ENCODE data around the gene CDK14. TPM values are rescaled to one million over a fixed set of nuclear protein-coding genes. Genes with fewer than 3 reads are reported as not detected.

CDK14 gene
- total and polyA plus RNA-seq, 4 donors, result 60.9 to 126 (median 82.9) TPM

GRCh38 chr7:91080351-91080750, 484.2 kb downstream of the CDK14 start:
- DNase-seq (ENCODE audit: low read depth in 4 of 6, low spot score in 6 of 6), result no peak
- H3K27me3 ChIP-seq (ENCODE audit: control insufficient read depth, insufficient read depth, low read length), result no peaks in the 10 kb centered on the region
- H3K4me1 ChIP-seq (ENCODE audit: control insufficient read depth, insufficient read depth, low read length), result peaks cover 5% of the 10 kb centered on the region
- 60% methylated on average over 1 of the region's 3 CpGs for WGBS (ENCODE audit: insufficient coverage)
- H3K4me3 ChIP-seq (ENCODE audit: low read depth, low read length), result no peak overlapping the region
- no peaks in the 10 kb centered on the region for H3K36me3 ChIP-seq (ENCODE audit: control insufficient read depth, insufficient read depth, low read length)
- H3K9me3 ChIP-seq (ENCODE audit: control insufficient read depth, insufficient read depth, low read length), result peaks cover 3% of the 10 kb centered on the region
- no peak overlapping the region for H3K27ac ChIP-seq (ENCODE audit: low read depth, low read length)

GRCh38 chr7:91082038-91082437, 485.9 kb downstream of the CDK14 start:
- WGBS (ENCODE audit: insufficient coverage), result 40% methylated on average over 1 of the region's 3 CpGs
- Histone ChIP-seq H3K4me1 (ENCODE audit: control insufficient read depth, insufficient read depth, low read length) (peaks cover 5% of the 10 kb centered on the region), H3K36me3 (ENCODE audit: control insufficient read depth, insufficient read depth, low read length) (no peaks in the 10 kb centered on the region), H3K4me3 (ENCODE audit: low read depth, low read length) (no peak overlapping the region), H3K9me3 (ENCODE audit: control insufficient read depth, insufficient read depth, low read length) (no peaks in the 10 kb centered on the region), H3K27ac (ENCODE audit: low read depth, low read length) (peak overlapping the region; percentile 36), H3K27me3 (ENCODE audit: control insufficient read depth, insufficient read depth, low read length) (no peaks in the 10 kb centered on the region)
- peak in 1 of 6 donors; percentile 35 for DNase-seq (ENCODE audit: low read depth in 4 of 6, low spot score in 6 of 6)

GRCh38 chr7:91082852-91083495, 486.9 kb downstream of the CDK14 start:
- no peaks in the 10 kb centered on the region for H3K36me3 ChIP-seq (ENCODE audit: control insufficient read depth, insufficient read depth, low read length)
- H3K27ac ChIP-seq (ENCODE audit: low read depth, low read length), result no peak overlapping the region
- WGBS (ENCODE audit: insufficient coverage), result no CpG with 5 or more reads among the region's 2 CpGs
- peak in 2 of 6 donors; percentile 60 to 70 for DNase-seq (ENCODE audit: low read depth in 4 of 6, low spot score in 6 of 6)
- H3K4me3 ChIP-seq (ENCODE audit: low read depth, low read length), result no peak overlapping the region
- H3K27me3 ChIP-seq (ENCODE audit: control insufficient read depth, insufficient read depth, low read length), result no peaks in the 10 kb centered on the region
- peaks cover 5% of the 10 kb centered on the region for H3K4me1 ChIP-seq (ENCODE audit: control insufficient read depth, insufficient read depth, low read length)
- no peaks in the 10 kb centered on the region for H3K9me3 ChIP-seq (ENCODE audit: control insufficient read depth, insufficient read depth, low read length)

- Histone ChIP-seq H3K36me3 (ENCODE audit: control insufficient read depth, insufficient read depth, low read length) (no peaks in the 10 kb centered on the region), H3K27me3 (ENCODE audit: control insufficient read depth, insufficient read depth, low read length) (no peaks in the 10 kb centered on the region), H3K27ac (ENCODE audit: low read depth, low read length) (no peak overlapping the region), H3K4me3 (ENCODE audit: low read depth, low read length) (no peak overlapping the region), H3K9me3 (ENCODE audit: control insufficient read depth, insufficient read depth, low read length) (no peaks in the 10 kb centered on the region), H3K4me1 (ENCODE audit: control insufficient read depth, insufficient read depth, low read length) (peaks cover 5% of the 10 kb centered on the region)
- peak in 3 of 6 donors; percentile 17 to 62 (median 60) for DNase-seq (ENCODE audit: low read depth in 4 of 6, low spot score in 6 of 6)
- 67% methylated on average over 2 of the region's 3 CpGs for WGBS (ENCODE audit: insufficient coverage)
These were observed 487.9 kb downstream of the CDK14 start for GRCh38 chr7:91083855-91084644.

GRCh38 chr7:91085175-91085574, 489.1 kb downstream of the CDK14 start:
- Histone ChIP-seq H3K4me1 (ENCODE audit: control insufficient read depth, insufficient read depth, low read length) (peaks cover 5% of the 10 kb centered on the region), H3K9me3 (ENCODE audit: control insufficient read depth, insufficient read depth, low read length) (no peaks in the 10 kb centered on the region), H3K27me3 (ENCODE audit: control insufficient read depth, insufficient read depth, low read length) (no peaks in the 10 kb centered on the region), H3K27ac (ENCODE audit: low read depth, low read length) (no peak overlapping the region), H3K36me3 (ENCODE audit: control insufficient read depth, insufficient read depth, low read length) (no peaks in the 10 kb centered on the region), H3K4me3 (ENCODE audit: low read depth, low read length) (no peak overlapping the region)
- DNase-seq (ENCODE audit: low read depth in 4 of 6, low spot score in 6 of 6), result no peak
- no CpG with 5 or more reads among the region's 4 CpGs for WGBS (ENCODE audit: insufficient coverage)

GRCh38 chr7:91086200-91086599, 490.1 kb downstream of the CDK14 start:
- Histone ChIP-seq H3K27ac (ENCODE audit: low read depth, low read length) (no peak overlapping the region), H3K4me1 (ENCODE audit: control insufficient read depth, insufficient read depth, low read length) (peaks cover 5% of the 10 kb centered on the region), H3K9me3 (ENCODE audit: control insufficient read depth, insufficient read depth, low read length) (no peaks in the 10 kb centered on the region), H3K36me3 (ENCODE audit: control insufficient read depth, insufficient read depth, low read length) (no peaks in the 10 kb centered on the region), H3K4me3 (ENCODE audit: low read depth, low read length) (no peak overlapping the region), H3K27me3 (ENCODE audit: control insufficient read depth, insufficient read depth, low read length) (no peaks in the 10 kb centered on the region)
- no peak for DNase-seq (ENCODE audit: low read depth in 4 of 6, low spot score in 6 of 6)
- no CpG with 5 or more reads among the region's 4 CpGs for WGBS (ENCODE audit: insufficient coverage)

- no peak for DNase-seq (ENCODE audit: low read depth in 4 of 6, low spot score in 6 of 6)
- 0% methylated on average over 1 of the region's 1 CpG for WGBS (ENCODE audit: insufficient coverage)
- Histone ChIP-seq H3K27ac (ENCODE audit: low read depth, low read length) (no peak overlapping the region), H3K4me1 (ENCODE audit: control insufficient read depth, insufficient read depth, low read length) (peaks cover 5% of the 10 kb centered on the region), H3K9me3 (ENCODE audit: control insufficient read depth, insufficient read depth, low read length) (no peaks in the 10 kb centered on the region), H3K4me3 (ENCODE audit: low read depth, low read length) (no peak overlapping the region), H3K27me3 (ENCODE audit: control insufficient read depth, insufficient read depth, low read length) (no peaks in the 10 kb centered on the region), H3K36me3 (ENCODE audit: control insufficient read depth, insufficient read depth, low read length) (no peaks in the 10 kb centered on the region)
These were observed 492.0 kb downstream of the CDK14 start for GRCh38 chr7:91088156-91088555.

GRCh38 chr7:91088691-91089090, 492.6 kb downstream of the CDK14 start:
- Histone ChIP-seq H3K36me3 (ENCODE audit: control insufficient read depth, insufficient read depth, low read length) (no peaks in the 10 kb centered on the region), H3K27me3 (ENCODE audit: control insufficient read depth, insufficient read depth, low read length) (no peaks in the 10 kb centered on the region), H3K9me3 (ENCODE audit: control insufficient read depth, insufficient read depth, low read length) (no peaks in the 10 kb centered on the region), H3K4me1 (ENCODE audit: control insufficient read depth, insufficient read depth, low read length) (peaks cover 5% of the 10 kb centered on the region), H3K4me3 (ENCODE audit: low read depth, low read length) (no peak overlapping the region), H3K27ac (ENCODE audit: low read depth, low read length) (no peak overlapping the region)
- no CpG with 5 or more reads among the region's 1 CpG for WGBS (ENCODE audit: insufficient coverage)
- no peak for DNase-seq (ENCODE audit: low read depth in 4 of 6, low spot score in 6 of 6)

- no CpG with 5 or more reads among the region's 5 CpGs for WGBS (ENCODE audit: insufficient coverage)
- DNase-seq (ENCODE audit: low read depth in 4 of 6, low spot score in 6 of 6), result peak in 2 of 6 donors; percentile 74 to 86
- H3K4me3 ChIP-seq (ENCODE audit: low read depth, low read length), result no peak overlapping the region
These were observed 493.4 kb downstream of the CDK14 start for GRCh38 chr7:91089382-91089963.

More at GRCh38 chr7:91089382-91089963, 493.4 kb downstream of the CDK14 start:
- Histone ChIP-seq H3K36me3 (ENCODE audit: control insufficient read depth, insufficient read depth, low read length) (no peaks in the 10 kb centered on the region), H3K27ac (ENCODE audit: low read depth, low read length) (no peak overlapping the region), H3K27me3 (ENCODE audit: control insufficient read depth, insufficient read depth, low read length) (no peaks in the 10 kb centered on the region), H3K4me1 (ENCODE audit: control insufficient read depth, insufficient read depth, low read length) (peaks cover under 1% of the 10 kb centered on the region), H3K9me3 (ENCODE audit: control insufficient read depth, insufficient read depth, low read length) (no peaks in the 10 kb centered on the region)
